IMR-90 (cell line): ENCODE data around the gene NPFFR1. TPM values are rescaled to one million over a fixed set of nuclear protein-coding genes. Genes with fewer than 3 reads are reported as not detected.
A peak's percentile ranks its signal among the peaks of the same experiment; 100 is the strongest.

Source experiments
- ATAC-seq: fragments of 200-7000 bp; cut with Tn5 transposase; 2 replicates; pipeline ENCODE4 v1.9.1; 2020; ENCODE audit warnings: low read depth, mild to moderate bottlenecking, moderate library complexity
- BruUV-seq: library from RNA; stranded (reverse); fragments of 400-500 nt; replicated peaks from 2 replicates; lab custom pipeline; 2021; lab: Mats Ljungman, UMichigan
- CTCF ChIA-PET: fragments of 300-600 bp; formaldehyde crosslinking; extraction: SDS; loops from one replicate; lab custom pipeline; 2021; ENCODE audit warnings: antibody characterized with exemption; lab: Yijun Ruan, JAX
- POLR2A ChIA-PET: fragments of 300-600 bp; sonication (Branson Sonifier 250); formaldehyde crosslinking; loops from one replicate; lab custom pipeline; 2022; ENCODE audit warnings: antibody characterized with exemption; ENCODE audit not compliant: unreplicated experiment; lab: Charles Lee
- DNase-seq: peaks from one replicate; pipeline ENCODE4 v3.0.0; 2013
- H2AFZ ChIP-seq: replicated peaks from 2 replicates; pipeline ENCODE3; 2013; ENCODE audit warnings: low read length, mild to moderate bottlenecking; ENCODE audit not compliant: poor library complexity
- H2AK5ac ChIP-seq: 2 replicates; pipeline ENCODE4 v1.6.1; 2013; ENCODE audit warnings: low read depth, low read length, inconsistent platforms
- H2AK9ac ChIP-seq: replicated peaks from 2 replicates; pipeline ENCODE3; 2013; ENCODE audit warnings: mild to moderate bottlenecking, low read depth, low read length, moderate library complexity; ENCODE audit not compliant: poor library complexity
- H2BK120ac ChIP-seq: 2 replicates; pipeline ENCODE4 v1.6.1; 2013; ENCODE audit warnings: low read depth, low read length, inconsistent platforms
- H2BK15ac ChIP-seq: 3 replicates; pipeline ENCODE4 v1.6.1; 2013; ENCODE audit warnings: low read depth, low read length, inconsistent platforms
- H2BK20ac ChIP-seq: 2 replicates; pipeline ENCODE4 v1.6.1; 2013; ENCODE audit warnings: low read depth, mild to moderate bottlenecking, inconsistent platforms, low read length, moderate library complexity
- H2BK5ac ChIP-seq: 2 replicates; pipeline ENCODE4 v1.6.1; 2013; ENCODE audit warnings: mild to moderate bottlenecking, low read depth, low read length, inconsistent platforms; ENCODE audit not compliant: poor library complexity, severe bottlenecking
- H3K14ac ChIP-seq: replicated peaks from 2 replicates; pipeline ENCODE4 v1.6.1; 2013; ENCODE audit warnings: low read depth, low read length, inconsistent platforms
- H3K18ac ChIP-seq: 2 replicates; pipeline ENCODE4 v1.6.1; 2013; ENCODE audit warnings: low read depth, low read length, control low read depth
- H3K23ac ChIP-seq: 2 replicates; pipeline ENCODE4 v1.6.1; 2013; ENCODE audit warnings: low read depth, low read length, inconsistent platforms
- H3K27ac ChIP-seq: 2 replicates; pipeline ENCODE4 v1.5.1; 2013; ENCODE audit warnings: mild to moderate bottlenecking, control low read depth, low read length; ENCODE audit not compliant: insufficient read depth
- H3K27me3 ChIP-seq: 2 replicates; pipeline ENCODE4 v1.6.1; 2013; ENCODE audit warnings: low read length; ENCODE audit not compliant: control insufficient read depth, insufficient read depth
- H3K36me3 ChIP-seq: 2 replicates; pipeline ENCODE4 v1.6.1; 2013; ENCODE audit warnings: low read length, mixed read lengths; ENCODE audit not compliant: control insufficient read depth, insufficient read depth
- H3K4ac ChIP-seq: 2 replicates; pipeline ENCODE4 v1.6.1; 2013; ENCODE audit warnings: low read depth, low read length, inconsistent platforms
- H3K4me1 ChIP-seq: 2 replicates; pipeline ENCODE4 v1.6.1; 2013; ENCODE audit warnings: low read length, mixed read lengths; ENCODE audit not compliant: control insufficient read depth, insufficient read depth
- H3K4me2 ChIP-seq: 2 replicates; pipeline ENCODE4 v1.6.1; 2013; ENCODE audit warnings: low read depth, mild to moderate bottlenecking, control low read depth, low read length, moderate library complexity
- H3K4me3 ChIP-seq: 2 replicates; pipeline ENCODE4 v1.5.1; 2013; ENCODE audit warnings: low read depth, mild to moderate bottlenecking, control low read depth, low read length, moderate library complexity; ENCODE audit not compliant: insufficient read depth
- H3K56ac ChIP-seq: 2 replicates; pipeline ENCODE4 v1.6.1; 2013; ENCODE audit warnings: low read length, inconsistent platforms; ENCODE audit not compliant: insufficient read depth; ENCODE audit errors: extremely low read depth
- H3K79me1 ChIP-seq, 2 experiments: 2 replicates each; pipeline ENCODE4 v1.6.1; 2013; ENCODE audit warnings: low read length in 2 of 2, inconsistent platforms in 1 of 2, low read depth in 1 of 2
- H3K9ac ChIP-seq: 2 replicates; pipeline ENCODE4 v1.6.1; 2013; ENCODE audit warnings: low read depth, low read length, control low read depth
- H3K9me1 ChIP-seq: 2 replicates; pipeline ENCODE4 v1.6.1; 2013; ENCODE audit warnings: low read length, inconsistent platforms; ENCODE audit not compliant: insufficient read depth
- H3K9me3 ChIP-seq: 2 replicates; pipeline ENCODE4 v1.6.1; 2013; ENCODE audit warnings: low read length; ENCODE audit not compliant: control insufficient read depth, insufficient read depth
- H4K20me1 ChIP-seq: 2 replicates; pipeline ENCODE4 v1.6.1; 2013; ENCODE audit warnings: low read length, inconsistent platforms; ENCODE audit not compliant: insufficient read depth
- H4K5ac ChIP-seq: 2 replicates; pipeline ENCODE4 v1.6.1; 2013; ENCODE audit warnings: mild to moderate bottlenecking, low read depth, low read length, control low read depth
- H4K8ac ChIP-seq, 2 experiments: 2 replicates each; pipeline ENCODE4 v1.6.1; 2013; ENCODE audit warnings: low read depth in 2 of 2, low read length in 2 of 2, control low read depth in 1 of 2, inconsistent platforms in 1 of 2
- H4K91ac ChIP-seq: 2 replicates; pipeline ENCODE4 v1.6.1; 2013; ENCODE audit warnings: low read depth, low read length, inconsistent platforms; ENCODE audit not compliant: insufficient read depth
- BHLHE40 ChIP-seq: fragments of 150-350 bp; IDR thresholded peaks from 2 replicates; pipeline ENCODE4 v1.6.1; 2016; ENCODE audit warnings: mild to moderate bottlenecking, low read depth, low read length
- CEBPB ChIP-seq: IDR thresholded peaks from 2 replicates; pipeline ENCODE4 v1.6.1; 2012; ENCODE audit warnings: low read depth, low read length, improper control_type of control experiment
- CHD1 ChIP-seq: IDR thresholded peaks from 2 replicates; pipeline ENCODE4 v1.6.1; 2012; ENCODE audit warnings: low read depth, low read length, improper control_type of control experiment
- FOS ChIP-seq: fragments of 150-350 bp; IDR thresholded peaks from 2 replicates; pipeline ENCODE4 v1.6.1; 2016; ENCODE audit warnings: low read depth, low read length
- MAFK ChIP-seq: IDR thresholded peaks from 2 replicates; pipeline ENCODE4 v1.6.1; 2012; ENCODE audit warnings: low read depth, low read length, improper control_type of control experiment
- MXI1 ChIP-seq: IDR thresholded peaks from 2 replicates; pipeline ENCODE4 v1.6.1; 2012; ENCODE audit warnings: low read depth, mild to moderate bottlenecking, low read length, moderate library complexity, borderline replicate concordance
- NFE2L2 ChIP-seq: fragments of 150-350 bp; IDR thresholded peaks from 2 replicates; pipeline ENCODE4 v1.6.1; 2016; ENCODE audit warnings: low read depth, mild to moderate bottlenecking, low read length
- POLR2A ChIP-seq: IDR thresholded peaks from 2 replicates; pipeline ENCODE4 v1.6.1; 2012; ENCODE audit warnings: mild to moderate bottlenecking, low read depth, low read length
- RAD21 ChIP-seq: IDR thresholded peaks from 2 replicates; pipeline ENCODE4 v1.6.1; 2012; ENCODE audit warnings: low read length, improper control_type of control experiment
- RCOR1 ChIP-seq: IDR thresholded peaks from 2 replicates; pipeline ENCODE4 v1.6.1; 2012; ENCODE audit warnings: mild to moderate bottlenecking, low read length, improper control_type of control experiment; ENCODE audit not compliant: insufficient replicate concordance
- RFX5 ChIP-seq: IDR thresholded peaks from 2 replicates; pipeline ENCODE4 v1.8.0; 2012; ENCODE audit warnings: low read depth, mild to moderate bottlenecking, low read length, moderate library complexity
- SMC3 ChIP-seq: fragments of 150-350 bp; IDR thresholded peaks from 2 replicates; pipeline ENCODE4 v1.6.1; 2016; ENCODE audit warnings: low read depth, mild to moderate bottlenecking, antibody characterized with exemption, low read length, moderate library complexity
- WGBS, 2 experiments: methylation state at CpG; one replicate each; pipeline versions ENCODE4 v1.1.5 to v1.1.7; 2013; ENCODE audit warnings: missing lambda C conversion rate in 2 of 2; ENCODE audit not compliant: insufficient read length in 1 of 2; ENCODE audit errors: extremely low coverage in 2 of 2; 5-methylcytosine and 5-hydroxymethylcytosine counted together
- dilution Hi-C: fragments of 300-500 bp; cut with HindIII; formaldehyde crosslinking; loops from one replicate; pipeline ENCODE4 v1.14.3; 2018; ENCODE audit warnings: low sequenced_read_pairs; ENCODE audit not compliant: unreplicated experiment
- in situ Hi-C: fragments of 300-500 bp; cut with MboI; formaldehyde crosslinking; loops from 3 replicates; pipeline ENCODE4 v1.14.3; 2019; ENCODE audit warnings: low sequenced_read_pairs, inconsistent platforms, mixed read lengths
- intact Hi-C: fragments of 100-400 bp; cut with micrococcal nuclease; formaldehyde crosslinking; loops from 2 replicates; pipeline ENCODE4 v1.10.0; 2022
- polyA plus RNA-seq, 3 experiments: library from polyadenylated mRNA; depleted of rRNA; stranded (reverse); fragments of >200 nt; gene quantifications; 2 replicates each; pipeline ENCODE4 v1.2.3, GENCODE V29; 2012; ENCODE audit warnings: low replicate concordance in 1 of 3
- total RNA-seq: library from RNA; depleted of rRNA; stranded (reverse); fragments of >200 nt; gene quantifications from 2 replicates; pipeline ENCODE4 v1.2.3, GENCODE V29; 2012
- TF ChIP-seq, protein P1 (sequence below): fragments of 150-350 bp; IDR thresholded peaks from 2 replicates; pipeline ENCODE4 v1.6.1; 2016; ENCODE audit warnings: low read depth, mild to moderate bottlenecking, low read length, moderate library complexity, borderline replicate concordance
- TF ChIP-seq, protein P2 (sequence below): conservative IDR thresholded peaks from 2 replicates; pipeline ENCODE4 v1.5.1; 2012; ENCODE audit warnings: mild to moderate bottlenecking, low read depth, low read length, improper control_type of control experiment
- TF ChIP-seq, protein P3 (sequence below): fragments of 150-350 bp; IDR thresholded peaks from 2 replicates; pipeline ENCODE4 v1.6.1; 2017; ENCODE audit warnings: mild to moderate bottlenecking, antibody characterized with exemption, low read length, low read depth

The NPFFR1 gene
- total and polyA plus RNA-seq, 2 of the 4 experiments (the other 2 are of a cell fraction) = not detected

DNA sequence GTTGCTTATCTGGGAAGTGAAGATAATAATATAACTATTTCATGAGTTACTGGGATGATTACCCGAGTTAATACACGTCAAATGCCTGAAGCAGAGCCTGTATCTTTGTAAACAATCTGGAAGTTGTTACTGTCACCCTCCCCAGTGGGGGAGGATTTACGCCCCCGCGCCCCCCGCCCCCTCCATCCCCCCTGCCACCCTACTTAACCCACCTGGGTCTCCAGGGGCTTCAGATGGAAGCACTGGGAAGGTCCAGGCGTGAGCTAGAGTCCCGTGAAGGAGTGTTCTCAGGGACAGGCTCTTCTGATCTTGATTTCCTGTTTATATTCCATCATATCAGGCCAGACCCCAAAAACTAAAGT, 49.9 kb downstream of the NPFFR1 start:
- H3K36me3 ChIP-seq = 0 out of 2 replicates have a peak, but pooled peaks cover 1% of the 10 kb centered on the region
- peak overlapping the region; percentile 92 for H2BK120ac ChIP-seq
- intact Hi-C loops (loop anchor here (1.0 kb wide), 1 partner anchor 33 kb away; no protein-coding TSS in a partner anchor), dilution Hi-C loops (no loop called here), in situ Hi-C loops (loop anchor here (5.0 kb wide), 1 partner anchor 128 kb away; no protein-coding TSS in a partner anchor)
- no peak for DNase-seq
- peak overlapping the region; percentile 65; the same call in 1 of the 2 replicates for H3K9ac ChIP-seq
- H2AK9ac ChIP-seq = peak overlapping the region; percentile 94
- no peak for ATAC-seq
- H3K23ac ChIP-seq = peak overlapping the region; percentile 90; the same call in 1 of the 2 replicates
- H3K14ac ChIP-seq = peak overlapping the region; percentile 98
- 0 out of 2 replicates have a peak, but pooled peaks cover 2% of the 10 kb centered on the region for H3K9me1 ChIP-seq
- BruUV-seq = no TSS peak
- peak overlapping the region; percentile 79 to 86 for H4K8ac ChIP-seq
- H3K9me3 ChIP-seq = no peaks in the 10 kb centered on the region
- no peak overlapping the region for H3K27ac ChIP-seq
- H2BK15ac ChIP-seq = peak overlapping the region; percentile 71; the same call in 2 of the 3 replicates
- H3K4me3 ChIP-seq = peak overlapping the region; percentile 51; the same call in 1 of the 2 replicates
- no peaks in the 10 kb centered on the region for H3K27me3 ChIP-seq
- peaks cover 20 to 34% of the 10 kb centered on the region in 2 experiments for H3K79me1 ChIP-seq
- CTCF ChIA-PET = no interaction called here
- H3K4ac ChIP-seq = peak overlapping the region; percentile 96; the same call in 1 of the 2 replicates
- no peak overlapping the region for H3K18ac ChIP-seq
- POLR2A ChIA-PET = interaction anchor here (0.5 kb wide), 1 partner anchor 43 kb away, joined by 3 read pairs; no protein-coding TSS in a partner anchor
- H3K4me1 ChIP-seq = peaks cover 2% of the 10 kb centered on the region; the same call in 1 of the 2 replicates
- WGBS, 2 experiments = no CpG with 5 or more reads among the region's 8 CpGs
- H2AK5ac ChIP-seq = peak overlapping the region; percentile 85; the same call in 1 of the 2 replicates
- peak overlapping the region; percentile 99 for H2AFZ ChIP-seq
- H2BK20ac ChIP-seq = peak overlapping the region; percentile 78; the same call in 1 of the 2 replicates
- H4K5ac ChIP-seq = no peak overlapping the region
- H2BK5ac ChIP-seq = peak overlapping the region; percentile 34
- H3K56ac ChIP-seq = 0 out of 2 replicates have a peak overlapping the region, but pooled peaks have one; percentile 67
- peak overlapping the region; percentile 98; the same call in 1 of the 2 replicates for H4K91ac ChIP-seq
- H4K20me1 ChIP-seq = peaks cover 17% of the 10 kb centered on the region
- H3K4me2 ChIP-seq = peak overlapping the region; percentile 84
- TF ChIP-seq, protein P1, sequence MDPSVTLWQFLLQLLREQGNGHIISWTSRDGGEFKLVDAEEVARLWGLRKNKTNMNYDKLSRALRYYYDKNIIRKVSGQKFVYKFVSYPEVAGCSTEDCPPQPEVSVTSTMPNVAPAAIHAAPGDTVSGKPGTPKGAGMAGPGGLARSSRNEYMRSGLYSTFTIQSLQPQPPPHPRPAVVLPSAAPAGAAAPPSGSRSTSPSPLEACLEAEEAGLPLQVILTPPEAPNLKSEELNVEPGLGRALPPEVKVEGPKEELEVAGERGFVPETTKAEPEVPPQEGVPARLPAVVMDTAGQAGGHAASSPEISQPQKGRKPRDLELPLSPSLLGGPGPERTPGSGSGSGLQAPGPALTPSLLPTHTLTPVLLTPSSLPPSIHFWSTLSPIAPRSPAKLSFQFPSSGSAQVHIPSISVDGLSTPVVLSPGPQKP = no peak
- TF ChIP-seq RAD21 = no peak
- TF ChIP-seq RCOR1 = no peak
- TF ChIP-seq NFE2L2 = no peak
- TF ChIP-seq POLR2A = no peak
- no peak for TF ChIP-seq FOS
- no peak for TF ChIP-seq RFX5
- TF ChIP-seq CEBPB = no peak
- no peak for TF ChIP-seq BHLHE40
- TF ChIP-seq MAFK = no peak
- no peak for TF ChIP-seq MXI1
- TF ChIP-seq SMC3 = no peak
- TF ChIP-seq, protein P2, sequence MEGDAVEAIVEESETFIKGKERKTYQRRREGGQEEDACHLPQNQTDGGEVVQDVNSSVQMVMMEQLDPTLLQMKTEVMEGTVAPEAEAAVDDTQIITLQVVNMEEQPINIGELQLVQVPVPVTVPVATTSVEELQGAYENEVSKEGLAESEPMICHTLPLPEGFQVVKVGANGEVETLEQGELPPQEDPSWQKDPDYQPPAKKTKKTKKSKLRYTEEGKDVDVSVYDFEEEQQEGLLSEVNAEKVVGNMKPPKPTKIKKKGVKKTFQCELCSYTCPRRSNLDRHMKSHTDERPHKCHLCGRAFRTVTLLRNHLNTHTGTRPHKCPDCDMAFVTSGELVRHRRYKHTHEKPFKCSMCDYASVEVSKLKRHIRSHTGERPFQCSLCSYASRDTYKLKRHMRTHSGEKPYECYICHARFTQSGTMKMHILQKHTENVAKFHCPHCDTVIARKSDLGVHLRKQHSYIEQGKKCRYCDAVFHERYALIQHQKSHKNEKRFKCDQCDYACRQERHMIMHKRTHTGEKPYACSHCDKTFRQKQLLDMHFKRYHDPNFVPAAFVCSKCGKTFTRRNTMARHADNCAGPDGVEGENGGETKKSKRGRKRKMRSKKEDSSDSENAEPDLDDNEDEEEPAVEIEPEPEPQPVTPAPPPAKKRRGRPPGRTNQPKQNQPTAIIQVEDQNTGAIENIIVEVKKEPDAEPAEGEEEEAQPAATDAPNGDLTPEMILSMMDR = no peak
- no peak for TF ChIP-seq CHD1
- TF ChIP-seq, protein P3, sequence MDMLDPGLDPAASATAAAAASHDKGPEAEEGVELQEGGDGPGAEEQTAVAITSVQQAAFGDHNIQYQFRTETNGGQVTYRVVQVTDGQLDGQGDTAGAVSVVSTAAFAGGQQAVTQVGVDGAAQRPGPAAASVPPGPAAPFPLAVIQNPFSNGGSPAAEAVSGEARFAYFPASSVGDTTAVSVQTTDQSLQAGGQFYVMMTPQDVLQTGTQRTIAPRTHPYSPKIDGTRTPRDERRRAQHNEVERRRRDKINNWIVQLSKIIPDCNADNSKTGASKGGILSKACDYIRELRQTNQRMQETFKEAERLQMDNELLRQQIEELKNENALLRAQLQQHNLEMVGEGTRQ = no peak
